A673 (cell line): ENCODE data around the gene SPRYD3. TPM values are rescaled to one million over a fixed set of nuclear protein-coding genes. Genes with fewer than 3 reads are reported as not detected.

Experiments used
- BruUV-seq: library from RNA; stranded (reverse); fragments of 400-500 nt; replicated peaks from 2 replicates; lab custom pipeline; 2021; lab: Mats Ljungman, UMichigan
- CTCF ChIA-PET: fragments of 300-600 bp; sonication (Branson Sonifier 250); formaldehyde crosslinking; loops from one replicate; lab custom pipeline; 2022; ENCODE audit warnings: antibody characterized with exemption; lab: Charles Lee
- POLR2A ChIA-PET: fragments of 300-600 bp; sonication (Branson Sonifier 250); formaldehyde crosslinking; loops from one replicate; lab custom pipeline; 2022; ENCODE audit warnings: antibody characterized with exemption; ENCODE audit not compliant: low non-redundant PET; lab: Charles Lee
- DNase-seq: peaks from one replicate; pipeline ENCODE4 v3.0.0-alpha.2; 2015; ENCODE audit warnings: low spot score
- H3K27ac ChIP-seq: fragments of 200-600 bp; sonication (generic); 2 replicates; pipeline ENCODE4 v1.5.1; 2016; ENCODE audit warnings: mixed run types, low read depth, mild to moderate bottlenecking, mixed read lengths, antibody characterized with exemption, low read length; ENCODE audit not compliant: poor library complexity, severe bottlenecking
- H3K27me3 ChIP-seq: fragments of 200-600 bp; sonication (generic); replicated peaks from 2 replicates; pipeline ENCODE4 v1.6.1; 2017; ENCODE audit warnings: mixed run types, low read depth, mild to moderate bottlenecking, mixed read lengths, antibody characterized with exemption, low read length; ENCODE audit not compliant: insufficient read depth, poor library complexity
- H3K36me3 ChIP-seq: fragments of 200-600 bp; sonication (generic); 2 replicates; pipeline ENCODE4 v1.6.1; 2016; ENCODE audit warnings: mixed run types, mild to moderate bottlenecking, mixed read lengths, antibody characterized with exemption, low read length; ENCODE audit not compliant: insufficient read depth, poor library complexity, severe bottlenecking
- H3K4me1 ChIP-seq: fragments of 200-600 bp; sonication (generic); 2 replicates; pipeline ENCODE4 v1.6.1; 2017; ENCODE audit warnings: mixed run types, mild to moderate bottlenecking, mixed read lengths, antibody characterized with exemption, low read length; ENCODE audit not compliant: insufficient read depth, poor library complexity, severe bottlenecking
- H3K4me3 ChIP-seq: fragments of 200-600 bp; sonication (generic); 2 replicates; pipeline ENCODE4 v1.5.1; 2016; ENCODE audit warnings: low read depth, mixed run types, mild to moderate bottlenecking, mixed read lengths, low read length; ENCODE audit not compliant: poor library complexity, severe bottlenecking
- H3K9me3 ChIP-seq: fragments of 200-600 bp; sonication (generic); 2 replicates; pipeline ENCODE4 v1.6.1; 2016; ENCODE audit warnings: mixed run types, low read depth, mild to moderate bottlenecking, mixed read lengths, antibody characterized with exemption, low read length; ENCODE audit not compliant: poor library complexity, severe bottlenecking
- CTCF ChIP-seq: fragments of 300-800, 200-600 bp; sonication (generic); conservative IDR thresholded peaks from 2 replicates; pipeline ENCODE4 v1.5.1; 2017; ENCODE audit warnings: low read depth, mild to moderate bottlenecking, antibody characterized with exemption, low read length, moderate library complexity, mixed read lengths
- EZH2 ChIP-seq: fragments of 200-600 bp; sonication (generic); IDR thresholded peaks from 2 replicates; pipeline ENCODE4 v1.6.1; 2017; ENCODE audit warnings: borderline replicate concordance, low read depth, mild to moderate bottlenecking, mixed read lengths, antibody characterized with exemption, low read length; ENCODE audit not compliant: poor library complexity, severe bottlenecking
- intact Hi-C: fragments of 100-400 bp; cut with micrococcal nuclease; formaldehyde crosslinking; loops from one replicate; pipeline ENCODE4 v1.10.0; 2022; ENCODE audit not compliant: unreplicated experiment
- total RNA-seq: library from RNA; stranded (reverse); gene quantifications from 2 replicates; pipeline ENCODE4 v1.2.3, GENCODE V29; 2021

SPRYD3 gene
- total RNA-seq, 1 experiment from 2014 or later = 19.3 TPM

- Histone ChIP-seq H3K36me3 (no peaks in the 10 kb centered on the region), H3K4me3 (no peak overlapping the region), H3K27ac (no peak overlapping the region), H3K4me1 (no peaks in the 10 kb centered on the region), H3K9me3 (no peaks in the 10 kb centered on the region), H3K27me3 (no peaks in the 10 kb centered on the region)
- intact Hi-C loops = no loop called here
- no peak for TF ChIP-seq CTCF
- TF ChIP-seq EZH2 = no peak
- ChIA-PET POLR2A (no interaction called here), CTCF (no interaction called here)
- DNase-seq = no peak
- BruUV-seq = no TSS peak
Measured at GRCh38 chr12:53090554-53090953, 11.4 kb upstream of the SPRYD3 start.

- CTCF ChIA-PET = no interaction called here
- intact Hi-C loops = no loop called here
- no TSS peak for BruUV-seq
- no peaks in the 10 kb centered on the region for H3K27me3 ChIP-seq
- no peaks in the 10 kb centered on the region for H3K4me1 ChIP-seq
- no peak overlapping the region for H3K4me3 ChIP-seq
- H3K27ac ChIP-seq = no peak overlapping the region
- POLR2A ChIA-PET = no interaction called here
- TF ChIP-seq EZH2 = no peak
- TF ChIP-seq CTCF = no peak
- no peak for DNase-seq
- no peaks in the 10 kb centered on the region for H3K36me3 ChIP-seq
- no peaks in the 10 kb centered on the region for H3K9me3 ChIP-seq
Measured at GRCh38 chr12:53090105-53090504, 10.9 kb upstream of the SPRYD3 start.

- H3K27me3 ChIP-seq = no peaks in the 10 kb centered on the region
- TF ChIP-seq CTCF = no peak
- TF ChIP-seq EZH2 = no peak
- POLR2A ChIA-PET = no interaction called here
- H3K9me3 ChIP-seq = no peaks in the 10 kb centered on the region
- H3K36me3 ChIP-seq = no peaks in the 10 kb centered on the region
- H3K27ac ChIP-seq = no peak overlapping the region
- BruUV-seq = no TSS peak
- CTCF ChIA-PET = no interaction called here
- intact Hi-C loops = no loop called here
- DNase-seq = no peak
- H3K4me3 ChIP-seq = no peak overlapping the region
- no peaks in the 10 kb centered on the region for H3K4me1 ChIP-seq
Measured at GRCh38 chr12:53086361-53086760, 7.2 kb upstream of the SPRYD3 start.
